ENCODE measurements around the gene CAD. TPM values are rescaled to one million over a fixed set of nuclear protein-coding genes. Genes with fewer than 3 reads are reported as not detected.

CAD gene
- total and polyA plus RNA-seq, 9 of the 15 experiments (the other 6 are each of a cell fraction or from before 2014, with no cell fraction given): 7.5 to 126 (median 33.7) TPM

GRCh38 chr2:27212626-27213471 lies 4.3 kb upstream of the CAD start:
- Histone ChIP-seq H3K27me3 (ENCODE audit: control insufficient read depth in 2 of 2, insufficient read depth in 2 of 2, low read length in 2 of 2) (no peaks in the 10 kb centered on the region), H3K4me1 (replicated peaks in 1 of 2; ENCODE audit: control insufficient read depth in 2 of 2, insufficient read depth in 2 of 2, low read length in 2 of 2) (peaks cover 22 to 38% of the 10 kb centered on the region in 2 experiments), H3K4me3 (peak overlapping the region; percentile 76), H2AFZ (ENCODE audit: low read depth, low read length) (peak overlapping the region; percentile 93), H3K9me1 (ENCODE audit: control insufficient read depth, insufficient read depth, low read length) (no peaks in the 10 kb centered on the region), H3K4me2 (ENCODE audit: insufficient read depth, low read length) (peak overlapping the region; percentile 91), H3K9me3 (replicated peaks; ENCODE audit: control insufficient read depth, insufficient read depth, low read depth, low read length) (no peaks in the 10 kb centered on the region), H3K79me2 (ENCODE audit: control insufficient read depth, insufficient read depth, low read length) (peaks cover 50% of the 10 kb centered on the region), H4K20me1 (replicated peaks; ENCODE audit: control insufficient read depth, insufficient read depth, low read length) (no peaks in the 10 kb centered on the region), H3K36me3 (ENCODE audit: control insufficient read depth, insufficient read depth, low read length) (peaks cover 50% of the 10 kb centered on the region), H3K9ac (ENCODE audit: insufficient read depth in 1 of 2, low read depth in 2 of 2, low read length in 2 of 2) (peak overlapping the region; percentile 93 to 100), H3K27ac (ENCODE audit: extremely low read depth, low read depth, low read length) (peak overlapping the region; percentile 92)
- BruUV-seq (replicated peaks): TSS peak; percentile 55
- FAIRE-seq (peak; percentile 44), DNase-seq (ENCODE audit: extremely low read depth in 1 of 4, low spot score in 3 of 4) (peak in 2 of 4 experiments; percentile 53 to 55), ATAC-seq (peak; percentile 18)
- in situ Hi-C loops (cut with MboI): no loop called here
- ChIA-PET CTCF (ENCODE audit: low intra/inter-chr PET ratio) (no interaction called here), POLR2A (interaction anchor here (0.6 to 1.9 kb wide), 9 partner anchors 10 to 451 kb away, joined by 3 to 12 read pairs (median 3); partner anchors contain the start of genes SLC4A1AP and SUPT7L)
- intact Hi-C loops (cut with micrococcal nuclease): loop anchor here (5.0 kb wide), 1 partner anchor 116 kb away; no protein-coding TSS in a partner anchor
- under 1% methylated on average over 34 of the region's 34 CpGs for WGBS (ENCODE audit: insufficient coverage, low coverage, missing lambda C conversion rate)
- TF ChIP-seq SMAD1 (IDR thresholded peaks at IDR 0.05; ENCODE audit: low read depth, low read length, partially characterized antibody) (no peak), ZNF408 (CRISPR knock-in tag; IDR thresholded peaks at IDR 0.05; ENCODE audit: low read depth) (no peak), SIRT6 (IDR thresholded peaks at IDR 0.05; ENCODE audit: low read depth, low read length) (no peak), BRD4 (IDR thresholded peaks at IDR 0.05) (0 out of 2 replicates have a peak, but pooled peaks have one; percentile 80), RBBP5 (IDR thresholded peaks at IDR 0.05; ENCODE audit: borderline replicate concordance, insufficient read depth, low read length, poor library complexity, severe bottlenecking) (peak; percentile 28), EP400 (IDR thresholded peaks at IDR 0.05) (0 out of 2 replicates have a peak, but pooled peaks have one; percentile 4), DACH1 (IDR thresholded peaks at IDR 0.05; ENCODE audit: partially characterized antibody) (no peak), CEBPG (CRISPR knock-in tag; IDR thresholded peaks at IDR 0.05) (peak; percentile 56; the same call in 1 of the 2 replicates), CEBPG (tag; conservative IDR thresholded peaks at IDR 0.05 in 1 of 2, IDR thresholded peaks at IDR 0.05 in 1 of 2) (peak; percentile 55 to 88; a peak in 3 of 4 replicates), ELF4 (CRISPR knock-in tag; IDR thresholded peaks at IDR 0.05) (0 out of 2 replicates have a peak, but pooled peaks have one; percentile 20), KLF13 (tag; IDR thresholded peaks at IDR 0.05; ENCODE audit: borderline replicate concordance, low read depth) (no peak), CEBPB (tag; IDR thresholded peaks at IDR 0.05) (peak; percentile 91)
- TF ChIP-seq, protein P1, sequence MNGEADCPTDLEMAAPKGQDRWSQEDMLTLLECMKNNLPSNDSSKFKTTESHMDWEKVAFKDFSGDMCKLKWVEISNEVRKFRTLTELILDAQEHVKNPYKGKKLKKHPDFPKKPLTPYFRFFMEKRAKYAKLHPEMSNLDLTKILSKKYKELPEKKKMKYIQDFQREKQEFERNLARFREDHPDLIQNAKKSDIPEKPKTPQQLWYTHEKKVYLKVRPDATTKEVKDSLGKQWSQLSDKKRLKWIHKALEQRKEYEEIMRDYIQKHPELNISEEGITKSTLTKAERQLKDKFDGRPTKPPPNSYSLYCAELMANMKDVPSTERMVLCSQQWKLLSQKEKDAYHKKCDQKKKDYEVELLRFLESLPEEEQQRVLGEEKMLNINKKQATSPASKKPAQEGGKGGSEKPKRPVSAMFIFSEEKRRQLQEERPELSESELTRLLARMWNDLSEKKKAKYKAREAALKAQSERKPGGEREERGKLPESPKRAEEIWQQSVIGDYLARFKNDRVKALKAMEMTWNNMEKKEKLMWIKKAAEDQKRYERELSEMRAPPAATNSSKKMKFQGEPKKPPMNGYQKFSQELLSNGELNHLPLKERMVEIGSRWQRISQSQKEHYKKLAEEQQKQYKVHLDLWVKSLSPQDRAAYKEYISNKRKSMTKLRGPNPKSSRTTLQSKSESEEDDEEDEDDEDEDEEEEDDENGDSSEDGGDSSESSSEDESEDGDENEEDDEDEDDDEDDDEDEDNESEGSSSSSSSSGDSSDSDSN (IDR thresholded peaks at IDR 0.05; ENCODE audit: borderline replicate concordance in 1 of 2, low read depth in 2 of 2, low read length in 2 of 2): peak in 1 of 2 experiments; percentile 25; a peak in 2 of 4 replicates
- TF ChIP-seq, protein P2, sequence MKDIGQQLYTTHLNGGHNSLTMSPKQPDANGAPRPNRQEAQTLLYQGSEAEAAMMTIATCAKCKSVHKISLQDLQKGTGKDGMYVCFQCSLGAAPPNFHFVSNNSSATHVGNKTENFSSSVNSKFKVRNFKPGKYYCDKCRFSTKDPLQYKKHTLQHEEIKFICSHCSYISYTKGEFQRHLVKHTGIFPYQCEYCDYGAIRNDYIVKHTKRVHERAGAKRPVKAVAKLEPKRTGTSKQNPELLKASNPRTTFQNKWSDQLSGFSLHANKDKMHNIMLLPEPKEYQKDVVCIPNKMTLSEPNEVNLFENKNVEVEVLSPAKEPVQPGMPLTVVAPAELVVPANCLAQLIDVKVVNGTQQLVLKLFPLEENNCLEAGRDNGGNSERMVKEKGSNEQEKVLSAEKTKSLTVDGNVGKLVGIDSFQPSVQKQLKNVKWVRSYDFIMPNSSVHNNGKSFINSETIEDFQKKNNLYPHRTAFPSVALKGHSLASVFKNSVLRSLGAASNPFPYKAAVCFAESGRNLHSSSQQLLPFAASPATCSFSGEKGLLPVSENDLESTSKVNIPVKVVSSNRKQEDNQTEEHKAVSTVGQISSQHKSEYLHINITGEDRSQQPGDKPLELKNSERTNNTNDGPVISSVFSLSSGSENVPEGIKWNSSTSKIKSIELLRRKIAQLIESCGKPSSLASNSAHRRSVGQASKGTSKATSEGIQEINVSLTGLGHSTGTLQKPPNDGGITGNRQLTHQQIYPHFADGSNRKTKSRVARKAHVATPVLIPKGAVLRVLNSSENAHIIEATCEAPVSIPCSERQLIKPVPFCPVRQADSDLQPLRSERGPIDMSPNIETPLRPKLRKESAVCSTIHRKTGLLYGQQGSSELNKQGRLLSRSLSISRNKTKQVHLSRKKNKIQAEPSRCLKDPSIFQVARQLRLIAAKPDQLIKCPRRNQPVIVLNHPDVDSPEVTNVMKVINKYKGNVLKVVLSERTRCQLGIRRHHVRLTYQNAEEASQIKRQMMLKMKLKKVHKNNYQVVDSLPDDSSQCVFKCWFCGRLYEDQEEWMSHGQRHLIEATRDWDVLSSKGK (CRISPR knock-in tag; IDR thresholded peaks at IDR 0.05): no peak
